SK-MEL-5 (cell line): Measurements from ENCODE around the gene ZNF775. TPM values are rescaled to one million over a fixed set of nuclear protein-coding genes. Genes with fewer than 3 reads are reported as not detected.

ENCODE experiments used
- DNase-seq: peaks from one replicate; pipeline ENCODE4 v3.0.0-alpha.2; 2016; ENCODE audit warnings: low read depth, low spot score
- in situ Hi-C: cut with HindIII; loops from 2 replicates; pipeline ENCODE4 v1.10.0; 2016; ENCODE audit warnings: low sequenced_read_pairs, high pct_unique_total_duplicates, low pct_unique_long_range_greater_than_20kb
- total RNA-seq: library from RNA; depleted of rRNA; stranded (reverse); fragments of >200 nt; shearing (Covaris generic); gene quantifications from 2 replicates; pipeline ENCODE4 v1.2.3, GENCODE V29; 2014

The ZNF775 gene
- total RNA-seq, 1 experiment from 2014 or later, result 10.4 TPM

- in situ Hi-C loops, result no loop called here
- DNase-seq, result no peak
Measured at GRCh38 chr7:150412518-150413488, 33.7 kb downstream of the ZNF775 start.

GRCh38 chr7:150413640-150414081 is 34.5 kb downstream of the ZNF775 start:
- DNase-seq, result no peak
- in situ Hi-C loops, result no loop called here

GRCh38 chr7:150415161-150416153 is 36.3 kb downstream of the ZNF775 start:
- no peak for DNase-seq
- in situ Hi-C loops, result no loop called here

- in situ Hi-C loops, result no loop called here
- no peak for DNase-seq
Measured at GRCh38 chr7:150417239-150417638, 38.1 kb downstream of the ZNF775 start.

- in situ Hi-C loops, result no loop called here
- DNase-seq, result peak; percentile 50
Measured at GRCh38 chr7:150417863-150418262, 38.7 kb downstream of the ZNF775 start.

- DNase-seq, result no peak
- in situ Hi-C loops, result no loop called here
Measured at GRCh38 chr7:150420242-150420641, 41.1 kb downstream of the ZNF775 start.

- in situ Hi-C loops, result no loop called here
- peak; percentile 91 for DNase-seq
Measured at GRCh38 chr7:150420987-150421674, 42.0 kb downstream of the ZNF775 start.

GRCh38 chr7:150421831-150422230 is 42.7 kb downstream of the ZNF775 start:
- in situ Hi-C loops, result no loop called here
- DNase-seq, result no peak

- in situ Hi-C loops, result no loop called here
Measured at GRCh38 chr7:150425670-150426069, 46.5 kb downstream of the ZNF775 start.

GRCh38 chr7:150428671-150429451 is 49.7 kb downstream of the ZNF775 start:
- in situ Hi-C loops, result no loop called here

More at GRCh38 chr7:150425670-150426069, 46.5 kb downstream of the ZNF775 start:
- DNase-seq, result no peak

GRCh38 chr7:150429699-150430098 is 50.6 kb downstream of the ZNF775 start:
- DNase-seq, result no peak
- in situ Hi-C loops, result no loop called here

More at GRCh38 chr7:150428671-150429451, 49.7 kb downstream of the ZNF775 start:
- no peak for DNase-seq

- DNase-seq, result no peak
- in situ Hi-C loops, result no loop called here
Measured at GRCh38 chr7:150430465-150431085, 51.4 kb downstream of the ZNF775 start.

GRCh38 chr7:150431839-150432658 is 52.9 kb downstream of the ZNF775 start:
- no peak for DNase-seq
- in situ Hi-C loops, result no loop called here

GRCh38 chr7:150432915-150433892 is 54.1 kb downstream of the ZNF775 start:
- DNase-seq, result no peak
- in situ Hi-C loops, result no loop called here

GRCh38 chr7:150434240-150434639 is 55.1 kb downstream of the ZNF775 start:
- no peak for DNase-seq

More at GRCh38 chr7:150434240-150434639, 55.1 kb downstream of the ZNF775 start:
- in situ Hi-C loops, result no loop called here
